Liver (tissue), 3 donors: Measurements from ENCODE around the gene CALCR.

Experiments used
- CTCF ChIP-seq: fragments of 150-350 bp; IDR thresholded peaks from 2 replicates; pipeline ENCODE4 v1.5.1; 2017; ENCODE audit warnings: improper control_type of control experiment, low read depth, low read length; ENCODE audit not compliant: missing input control
- EGR1 ChIP-seq, 2 donors: IDR thresholded peaks; 2 replicates each; pipeline ENCODE4 v1.6.1; 2016 to 2018; ENCODE audit warnings: antibody characterized with exemption in 2 of 2, low read depth in 2 of 2
- FOXA1 ChIP-seq: IDR thresholded peaks from 2 replicates; pipeline ENCODE4 v1.6.1; 2016; ENCODE audit warnings: antibody characterized with exemption
- FOXA2 ChIP-seq: IDR thresholded peaks from 2 replicates; pipeline ENCODE4 v1.6.1; 2016; ENCODE audit warnings: antibody characterized with exemption
- GABPA ChIP-seq, 2 donors: IDR thresholded peaks in 1 of 2; conservative IDR thresholded peaks in 1 of 2; 2 replicates each; pipeline ENCODE4 v1.6.1; 2016; ENCODE audit warnings: antibody characterized with exemption in 2 of 2, mild to moderate bottlenecking in 1 of 2, moderate library complexity in 1 of 2
- JUND ChIP-seq, 2 donors: IDR thresholded peaks; 2 replicates each; pipeline ENCODE4 v1.6.1; 2016; ENCODE audit warnings: antibody characterized with exemption in 2 of 2
- MAX ChIP-seq: IDR thresholded peaks from 2 replicates; pipeline ENCODE4 v1.6.1; 2016; ENCODE audit warnings: antibody characterized with exemption
- RAD21 ChIP-seq, 2 donors: IDR thresholded peaks; 2 replicates each; pipeline ENCODE4 v1.6.1; 2016; ENCODE audit warnings: antibody characterized with exemption in 2 of 2, mild to moderate bottlenecking in 2 of 2
- SP1 ChIP-seq: IDR thresholded peaks from 2 replicates; pipeline ENCODE4 v1.6.1; 2018; ENCODE audit warnings: antibody characterized with exemption, mild to moderate bottlenecking
- TAF1 ChIP-seq: conservative IDR thresholded peaks from 2 replicates; pipeline ENCODE4 v1.6.1; 2016; ENCODE audit warnings: antibody characterized with exemption, mild to moderate bottlenecking
- YY1 ChIP-seq: IDR thresholded peaks from 2 replicates; pipeline ENCODE4 v1.6.1; 2016; ENCODE audit warnings: antibody characterized with exemption, mild to moderate bottlenecking
- ZBTB33 ChIP-seq: IDR thresholded peaks from 2 replicates; pipeline ENCODE4 v1.6.1; 2016; ENCODE audit warnings: antibody characterized with exemption
- TF ChIP-seq, protein P1 (sequence below): IDR thresholded peaks from 2 replicates; pipeline ENCODE4 v1.6.1; 2016; ENCODE audit warnings: antibody characterized with exemption, mild to moderate bottlenecking
- TF ChIP-seq, protein P2 (sequence below): IDR thresholded peaks from 2 replicates; pipeline ENCODE4 v1.6.1; 2016; ENCODE audit warnings: antibody characterized with exemption
- donor health status: healthy.
- donor health status: healthy.

GRCh38 chr7:93430917-93431588 is 143.5 kb downstream of the CALCR start:
- TF ChIP-seq SP1, result no peak
- TF ChIP-seq CTCF, result no peak
- no peak for TF ChIP-seq RAD21 (IDR thresholded peaks at IDR 0.05)
- no peak for TF ChIP-seq ZBTB33
- TF ChIP-seq, protein P1, sequence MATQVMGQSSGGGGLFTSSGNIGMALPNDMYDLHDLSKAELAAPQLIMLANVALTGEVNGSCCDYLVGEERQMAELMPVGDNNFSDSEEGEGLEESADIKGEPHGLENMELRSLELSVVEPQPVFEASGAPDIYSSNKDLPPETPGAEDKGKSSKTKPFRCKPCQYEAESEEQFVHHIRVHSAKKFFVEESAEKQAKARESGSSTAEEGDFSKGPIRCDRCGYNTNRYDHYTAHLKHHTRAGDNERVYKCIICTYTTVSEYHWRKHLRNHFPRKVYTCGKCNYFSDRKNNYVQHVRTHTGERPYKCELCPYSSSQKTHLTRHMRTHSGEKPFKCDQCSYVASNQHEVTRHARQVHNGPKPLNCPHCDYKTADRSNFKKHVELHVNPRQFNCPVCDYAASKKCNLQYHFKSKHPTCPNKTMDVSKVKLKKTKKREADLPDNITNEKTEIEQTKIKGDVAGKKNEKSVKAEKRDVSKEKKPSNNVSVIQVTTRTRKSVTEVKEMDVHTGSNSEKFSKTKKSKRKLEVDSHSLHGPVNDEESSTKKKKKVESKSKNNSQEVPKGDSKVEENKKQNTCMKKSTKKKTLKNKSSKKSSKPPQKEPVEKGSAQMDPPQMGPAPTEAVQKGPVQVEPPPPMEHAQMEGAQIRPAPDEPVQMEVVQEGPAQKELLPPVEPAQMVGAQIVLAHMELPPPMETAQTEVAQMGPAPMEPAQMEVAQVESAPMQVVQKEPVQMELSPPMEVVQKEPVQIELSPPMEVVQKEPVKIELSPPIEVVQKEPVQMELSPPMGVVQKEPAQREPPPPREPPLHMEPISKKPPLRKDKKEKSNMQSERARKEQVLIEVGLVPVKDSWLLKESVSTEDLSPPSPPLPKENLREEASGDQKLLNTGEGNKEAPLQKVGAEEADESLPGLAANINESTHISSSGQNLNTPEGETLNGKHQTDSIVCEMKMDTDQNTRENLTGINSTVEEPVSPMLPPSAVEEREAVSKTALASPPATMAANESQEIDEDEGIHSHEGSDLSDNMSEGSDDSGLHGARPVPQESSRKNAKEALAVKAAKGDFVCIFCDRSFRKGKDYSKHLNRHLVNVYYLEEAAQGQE, result no peak
- TF ChIP-seq MAX, result no peak
- TF ChIP-seq, protein P2, sequence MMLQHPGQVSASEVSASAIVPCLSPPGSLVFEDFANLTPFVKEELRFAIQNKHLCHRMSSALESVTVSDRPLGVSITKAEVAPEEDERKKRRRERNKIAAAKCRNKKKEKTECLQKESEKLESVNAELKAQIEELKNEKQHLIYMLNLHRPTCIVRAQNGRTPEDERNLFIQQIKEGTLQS, result no peak
- no peak for TF ChIP-seq FOXA1
- no peak for TF ChIP-seq TAF1
- TF ChIP-seq JUND (IDR thresholded peaks at IDR 0.05), result no peak
- no peak for TF ChIP-seq GABPA (IDR thresholded peaks at IDR 0.05 in 1 of 2, conservative IDR thresholded peaks at IDR 0.05 in 1 of 2)
- TF ChIP-seq YY1, result no peak
- no peak for TF ChIP-seq EGR1 (IDR thresholded peaks at IDR 0.05; ENCODE audit: low read depth in 2 of 2)
- TF ChIP-seq FOXA2, result no peak
